Measurements from ENCODE around the gene KDM4B.
A peak's percentile ranks its signal among the peaks of the same experiment; 100 is the strongest.
"Not testable (repeated sequence)": the region's sequence is repeated elsewhere in the genome, so short reads cannot be mapped to it uniquely, and the experiment has no call there.

The KDM4B gene

GRCh38 chr19:4968462-4969291, at the start of gene KDM4B:
Gene KDM4B, plus strand, starts transcription at chr19:4969113. Its CDS starts 63,778 bp downstream, at chr19:5032891.
- FAIRE-seq = peak; percentile 89

DNA sequence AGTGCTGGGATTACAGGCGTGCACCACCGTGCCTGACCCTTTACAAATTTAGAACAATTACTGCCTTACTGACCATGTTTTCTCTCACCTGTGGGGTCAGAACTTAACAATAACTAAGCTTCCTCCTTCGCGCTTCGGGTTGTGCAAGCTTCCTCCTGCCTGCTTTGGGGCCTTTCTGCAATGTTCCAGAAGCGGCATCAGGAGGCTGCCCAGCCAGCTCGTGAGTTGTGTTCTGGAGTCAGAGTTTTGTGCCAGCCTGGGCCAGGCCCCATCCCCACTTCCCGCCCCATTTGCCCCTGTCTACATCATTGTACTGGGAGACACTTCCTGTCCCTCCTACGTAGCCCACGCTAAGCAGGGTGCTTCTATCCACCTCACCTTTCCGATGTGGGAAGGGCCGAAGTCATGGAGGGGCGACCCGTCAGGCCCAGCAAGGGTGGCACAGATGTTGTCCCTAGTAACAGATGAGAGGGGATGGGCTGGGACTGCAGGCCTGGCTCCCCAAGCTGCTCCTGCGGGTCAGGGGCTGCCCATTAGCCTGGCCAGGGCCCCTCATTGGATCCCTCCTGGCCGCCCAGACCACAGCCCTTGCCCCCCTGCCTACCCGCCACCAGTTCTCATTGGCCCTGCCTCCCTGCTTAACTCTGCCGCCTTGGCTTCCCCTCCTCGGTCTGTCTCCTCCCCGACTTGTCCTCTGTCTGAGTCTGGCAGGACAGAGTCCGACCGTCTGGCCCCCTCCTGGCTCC, 46.2 kb upstream of the KDM4B start:
- FAIRE-seq = no peak

DNA sequence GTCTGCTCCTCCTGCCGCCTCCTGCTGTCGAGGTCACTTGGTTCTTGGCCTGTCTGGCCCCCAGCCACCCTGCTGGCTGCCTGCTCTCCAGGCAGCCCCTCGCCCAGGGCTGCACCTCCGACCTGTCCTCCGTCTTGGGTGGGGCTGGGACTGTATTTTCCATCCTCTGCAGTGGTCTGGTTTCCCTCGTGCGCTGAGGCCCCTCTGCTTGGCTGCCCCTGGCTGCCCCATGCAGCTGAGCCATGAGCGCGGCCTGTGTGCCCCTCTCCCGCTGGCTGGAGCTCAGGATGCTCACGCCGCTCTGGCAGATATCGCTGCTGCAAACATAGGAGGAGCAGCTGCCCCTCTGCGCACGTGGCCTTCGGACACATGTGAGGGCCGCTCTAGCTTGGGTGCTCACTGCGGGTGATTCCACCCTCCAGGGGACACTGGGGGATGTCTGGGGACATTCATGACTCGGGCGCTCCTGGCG, 45.6 kb upstream of the KDM4B start:
- no peak for FAIRE-seq

- FAIRE-seq = no peak
Measured at GRCh38 chr19:4929186-4929585, 39.7 kb upstream of the KDM4B start.

DNA sequence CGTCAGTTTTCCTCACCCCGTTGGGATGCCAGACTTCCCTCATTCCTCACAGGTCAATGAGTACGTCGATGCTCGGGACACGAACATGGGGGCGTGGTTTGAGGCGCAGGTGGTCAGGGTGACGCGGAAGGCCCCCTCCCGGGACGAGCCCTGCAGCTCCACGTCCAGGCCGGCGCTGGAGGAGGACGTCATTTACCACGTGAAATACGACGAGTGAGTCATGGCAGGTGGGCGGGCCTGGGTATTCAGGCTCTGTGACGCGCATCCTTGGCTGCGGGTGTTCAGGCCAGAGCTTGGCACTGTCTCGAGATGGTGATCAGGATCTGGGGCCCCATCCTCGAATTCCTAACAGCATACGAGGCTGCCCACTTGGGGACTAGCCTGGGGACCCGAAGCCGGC, 38.2 kb upstream of the KDM4B start:
- FAIRE-seq = no peak

GRCh38 chr19:4932711-4933110, 36.2 kb upstream of the KDM4B start:
- FAIRE-seq = no peak

DNA sequence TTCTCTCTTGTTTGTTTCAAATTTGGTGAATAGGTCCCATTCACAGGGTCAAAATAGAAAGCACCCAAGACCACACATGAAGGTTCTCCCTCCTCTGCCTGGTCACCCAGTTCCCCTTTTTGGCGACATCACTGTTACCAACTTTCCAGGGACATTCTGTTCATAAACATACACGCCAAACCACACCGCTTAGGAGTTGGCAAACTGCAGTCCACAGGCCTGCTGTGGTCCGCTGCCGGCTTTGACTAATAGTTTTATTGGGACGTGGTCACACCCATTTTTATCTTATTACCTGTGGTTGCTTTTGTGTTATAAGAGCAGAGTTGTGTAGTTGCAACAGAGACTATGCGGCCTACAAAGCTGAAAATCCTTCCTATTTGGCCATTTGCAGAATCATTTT, 35.4 kb upstream of the KDM4B start:
- FAIRE-seq = no peak

- FAIRE-seq = no peak
Measured at GRCh38 chr19:4935444-4935843, 33.5 kb upstream of the KDM4B start.

GRCh38 chr19:4937060-4937459, 31.9 kb upstream of the KDM4B start:
- FAIRE-seq = no peak

- FAIRE-seq = not testable (repeated sequence)
Measured at GRCh38 chr19:4938461-4938860, 30.5 kb upstream of the KDM4B start.

GRCh38 chr19:4939466-4939865, 29.4 kb upstream of the KDM4B start:
- FAIRE-seq = no peak

DNA sequence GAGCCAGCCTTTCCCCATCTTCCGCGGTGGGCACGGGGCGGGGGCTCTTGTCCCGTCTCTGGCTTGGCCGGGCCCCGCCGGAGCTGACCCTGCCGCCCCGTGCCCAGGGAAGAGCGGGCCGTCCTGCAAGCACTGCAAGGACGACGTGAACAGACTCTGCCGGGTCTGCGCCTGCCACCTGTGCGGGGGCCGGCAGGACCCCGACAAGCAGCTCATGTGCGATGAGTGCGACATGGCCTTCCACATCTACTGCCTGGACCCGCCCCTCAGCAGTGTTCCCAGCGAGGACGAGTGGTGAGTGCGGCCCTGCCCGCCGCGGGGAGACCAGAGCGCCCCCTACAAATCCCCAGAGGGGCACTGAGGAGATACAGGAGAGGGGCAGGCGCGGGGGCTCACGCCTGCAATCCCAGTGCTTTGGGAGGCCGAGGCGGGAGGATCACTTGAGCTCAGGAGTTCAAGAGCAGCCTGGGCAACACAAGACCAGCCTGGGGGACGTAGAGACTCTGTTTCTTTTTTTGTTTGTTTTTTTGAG, 27.2 kb upstream of the KDM4B start:
- FAIRE-seq = not testable (repeated sequence)

DNA sequence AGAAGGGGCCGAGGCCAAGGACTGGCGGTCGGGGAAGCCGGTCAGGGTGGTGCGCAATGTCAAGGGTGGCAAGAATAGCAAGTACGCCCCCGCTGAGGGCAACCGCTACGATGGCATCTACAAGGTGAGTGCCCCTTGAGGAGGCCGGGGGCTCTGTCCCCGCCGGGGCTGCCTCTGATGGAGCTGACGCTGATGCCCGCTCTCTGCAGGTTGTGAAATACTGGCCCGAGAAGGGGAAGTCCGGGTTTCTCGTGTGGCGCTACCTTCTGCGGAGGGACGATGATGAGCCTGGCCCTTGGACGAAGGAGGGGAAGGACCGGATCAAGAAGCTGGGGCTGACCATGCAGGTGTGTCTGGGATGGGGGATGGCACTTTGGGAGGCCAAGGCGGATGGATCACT, 18.3 kb upstream of the KDM4B start:
- not testable (repeated sequence) for FAIRE-seq

GRCh38 chr19:4951656-4952055, 17.3 kb upstream of the KDM4B start:
- FAIRE-seq = no peak

GRCh38 chr19:4952945-4953344, 16.0 kb upstream of the KDM4B start:
- FAIRE-seq = no peak

GRCh38 chr19:4954320-4955149, 14.4 kb upstream of the KDM4B start:
- FAIRE-seq = not testable (repeated sequence)

DNA sequence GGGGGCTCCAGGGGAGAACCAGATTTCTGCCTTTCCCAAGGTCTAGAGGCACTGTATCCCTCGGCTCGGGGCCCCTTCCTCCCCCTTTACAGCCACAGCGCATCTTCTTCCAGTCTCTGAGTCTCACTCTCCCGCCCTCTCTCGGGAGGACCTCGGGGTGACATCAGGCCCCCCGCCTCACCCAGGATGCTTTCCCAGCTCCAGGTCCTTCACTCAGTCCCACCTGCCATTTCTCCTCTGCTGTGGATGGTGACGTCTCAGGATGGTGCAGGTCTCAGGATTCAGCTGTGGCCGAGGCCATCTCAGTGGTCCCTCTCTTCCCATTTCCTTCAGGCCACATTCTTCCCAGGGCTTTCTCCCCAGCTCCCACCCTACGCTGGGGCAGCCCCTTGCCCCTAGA, 13.6 kb upstream of the KDM4B start:
- no peak for FAIRE-seq

GRCh38 chr19:4957981-4958380, 10.9 kb upstream of the KDM4B start:
- no peak for FAIRE-seq

- no peak for FAIRE-seq
Measured at GRCh38 chr19:4962085-4962619, 6.8 kb upstream of the KDM4B start.

GRCh38 chr19:4965061-4965460, 3.9 kb upstream of the KDM4B start:
- FAIRE-seq = no peak

- FAIRE-seq = no peak
Measured at GRCh38 chr19:4966591-4966990, 2.3 kb upstream of the KDM4B start.

DNA sequence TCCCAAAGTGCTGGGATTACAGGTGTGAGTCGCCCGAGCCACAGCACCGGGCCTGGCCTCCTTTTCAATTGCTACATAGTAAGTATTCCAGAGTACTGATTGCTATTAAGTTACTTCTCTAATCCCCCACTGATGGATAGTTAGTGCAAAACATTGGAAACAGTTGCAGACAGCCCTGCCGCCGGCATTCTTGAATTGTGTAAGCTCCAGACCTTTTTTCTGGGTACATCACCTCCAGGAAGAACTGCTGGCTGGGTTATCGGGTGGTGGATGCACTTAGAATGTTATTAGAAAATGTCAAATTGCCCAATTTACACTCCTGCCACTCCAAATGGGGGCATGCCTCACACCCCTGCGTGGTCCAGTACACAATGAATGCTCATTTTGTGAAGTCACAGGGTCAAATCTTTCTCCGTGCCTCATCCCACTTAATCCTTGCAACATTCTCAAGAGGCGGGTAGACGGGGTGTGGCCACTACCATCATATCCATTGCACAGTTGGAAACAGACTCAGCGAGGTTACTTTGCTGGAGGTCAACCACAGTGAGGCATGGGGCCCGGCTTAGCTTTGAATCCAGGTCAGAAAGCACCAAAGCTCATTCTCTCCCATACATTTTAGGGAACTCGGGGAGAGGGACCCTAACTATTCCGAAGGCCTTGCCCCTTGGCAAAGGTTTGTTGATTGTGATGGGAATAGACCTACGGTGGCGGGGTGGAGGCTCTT, 1.0 kb upstream of the KDM4B start:
- FAIRE-seq = no peak

Data from endometrium (tissue), 2 donors.